Measurements from ENCODE around the gene GRPR.

The GRPR gene

DNA sequence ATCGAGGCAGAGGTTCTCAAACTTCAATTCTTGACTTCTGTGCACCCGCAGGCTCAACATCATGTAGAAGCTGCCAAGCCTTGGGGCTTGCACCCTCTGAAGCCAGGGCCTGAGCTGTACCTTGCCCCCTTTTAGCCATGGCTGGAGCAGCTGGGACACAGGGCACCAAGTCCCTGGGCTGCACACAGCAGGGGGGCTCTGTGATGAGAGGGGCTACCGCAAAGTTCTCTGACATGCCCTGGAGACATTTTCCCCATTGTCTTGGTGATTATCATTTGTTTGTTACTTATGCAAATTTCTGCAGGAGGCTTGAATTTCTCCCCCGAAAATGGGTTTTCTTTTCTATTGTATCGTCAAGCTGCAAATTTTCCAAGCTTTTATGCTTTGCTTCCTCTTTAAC lies 39.0 kb downstream of the GRPR start:
- TF ChIP-seq, protein P1, sequence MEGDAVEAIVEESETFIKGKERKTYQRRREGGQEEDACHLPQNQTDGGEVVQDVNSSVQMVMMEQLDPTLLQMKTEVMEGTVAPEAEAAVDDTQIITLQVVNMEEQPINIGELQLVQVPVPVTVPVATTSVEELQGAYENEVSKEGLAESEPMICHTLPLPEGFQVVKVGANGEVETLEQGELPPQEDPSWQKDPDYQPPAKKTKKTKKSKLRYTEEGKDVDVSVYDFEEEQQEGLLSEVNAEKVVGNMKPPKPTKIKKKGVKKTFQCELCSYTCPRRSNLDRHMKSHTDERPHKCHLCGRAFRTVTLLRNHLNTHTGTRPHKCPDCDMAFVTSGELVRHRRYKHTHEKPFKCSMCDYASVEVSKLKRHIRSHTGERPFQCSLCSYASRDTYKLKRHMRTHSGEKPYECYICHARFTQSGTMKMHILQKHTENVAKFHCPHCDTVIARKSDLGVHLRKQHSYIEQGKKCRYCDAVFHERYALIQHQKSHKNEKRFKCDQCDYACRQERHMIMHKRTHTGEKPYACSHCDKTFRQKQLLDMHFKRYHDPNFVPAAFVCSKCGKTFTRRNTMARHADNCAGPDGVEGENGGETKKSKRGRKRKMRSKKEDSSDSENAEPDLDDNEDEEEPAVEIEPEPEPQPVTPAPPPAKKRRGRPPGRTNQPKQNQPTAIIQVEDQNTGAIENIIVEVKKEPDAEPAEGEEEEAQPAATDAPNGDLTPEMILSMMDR (IDR thresholded peaks at IDR 0.05): no peak
- H3K36me3 ChIP-seq (ENCODE audit: control insufficient read depth, insufficient read depth, low read length): no peaks in the 10 kb centered on the region
- no peaks in the 10 kb centered on the region for H3K79me2 ChIP-seq
- no peak overlapping the region for H3K4me3 ChIP-seq (ENCODE audit: low read depth, low read length)
- no peak overlapping the region for H3K4me2 ChIP-seq (ENCODE audit: low read length)
- no peaks in the 10 kb centered on the region for H3K4me1 ChIP-seq
- no peak overlapping the region for H2AFZ ChIP-seq
- no peak overlapping the region for H3K9ac ChIP-seq
- no peak overlapping the region for H3K27ac ChIP-seq
- H3K27me3 ChIP-seq (ENCODE audit: control insufficient read depth, insufficient read depth, low read length): no peaks in the 10 kb centered on the region
- no peaks in the 10 kb centered on the region for H3K9me3 ChIP-seq (ENCODE audit: control insufficient read depth, low read length)

DNA sequence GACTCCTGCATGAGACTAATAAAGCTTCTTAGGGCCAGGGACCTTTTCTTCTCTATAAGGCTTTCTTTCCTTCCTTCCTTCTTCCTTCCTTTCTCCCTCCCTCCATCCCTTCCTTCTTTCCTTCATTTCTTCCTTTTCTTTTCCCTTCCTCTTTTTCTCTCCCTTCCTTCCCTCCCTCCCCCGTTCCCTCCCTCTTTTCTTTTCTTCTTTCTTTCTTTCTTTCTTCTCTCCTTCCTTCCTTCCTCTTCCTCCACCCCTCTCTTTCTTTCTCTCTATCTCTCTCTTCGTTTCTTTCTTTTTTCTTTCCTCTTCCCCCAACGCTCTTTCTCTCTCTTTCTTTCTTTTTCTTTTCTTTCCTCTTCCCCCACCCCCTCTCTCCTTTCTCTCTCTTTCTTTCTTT lies 41.4 kb downstream of the GRPR start:
- Histone ChIP-seq H3K27me3 (ENCODE audit: control insufficient read depth, insufficient read depth, low read length) (no peaks in the 10 kb centered on the region), H3K9me3 (ENCODE audit: control insufficient read depth, low read length) (no peaks in the 10 kb centered on the region), H3K79me2 (no peaks in the 10 kb centered on the region), H3K4me1 (no peaks in the 10 kb centered on the region), H2AFZ (no peak overlapping the region), H3K36me3 (ENCODE audit: control insufficient read depth, insufficient read depth, low read length) (no peaks in the 10 kb centered on the region), H3K9ac (no peak overlapping the region), H3K27ac (no peak overlapping the region), H3K4me2 (ENCODE audit: low read length) (no peak overlapping the region), H3K4me3 (ENCODE audit: low read depth, low read length) (no peak overlapping the region)
- TF ChIP-seq, protein P1 (IDR thresholded peaks at IDR 0.05): no peak

DNA sequence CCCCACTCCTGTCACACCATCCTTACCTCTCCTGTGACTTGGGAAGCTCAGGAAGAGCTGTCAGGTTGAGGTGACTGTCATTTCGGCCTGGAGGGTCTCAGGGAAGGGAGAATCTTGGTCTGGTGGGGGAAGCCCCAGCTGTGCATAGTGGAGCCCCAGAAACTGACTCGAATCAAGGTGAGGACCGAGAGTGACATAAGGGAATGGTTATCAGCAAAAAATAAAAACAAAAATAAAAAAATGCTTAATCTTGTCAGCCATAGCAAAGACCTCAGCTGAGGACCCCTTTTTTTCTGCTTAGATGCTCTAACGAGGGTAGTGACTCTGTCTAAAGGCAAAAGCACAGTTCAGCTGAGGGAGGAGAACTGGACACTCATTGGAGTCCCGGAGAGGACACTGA lies 43.8 kb downstream of the GRPR start, which contains the start of gene MAGEB17:
Gene MAGEB17 (plus strand): TSS at position 301 of the 400 bp plus-strand sequence. CDS start 2,902 bp downstream, outside the sequence.
- H2AFZ ChIP-seq: no peak within 1 kb of the TSS
- no peak within 1 kb of the TSS for H3K27ac ChIP-seq
- H3K4me1 ChIP-seq: no peaks in the 10 kb centered on the region
- no peak within 1 kb of the TSS for H3K4me3 ChIP-seq (ENCODE audit: low read depth, low read length)
- TF ChIP-seq, protein P1 (IDR thresholded peaks at IDR 0.05): no peak
- no peaks in the 10 kb centered on the region for H3K79me2 ChIP-seq
- H3K9ac ChIP-seq: no peak within 1 kb of the TSS
- H3K27me3 ChIP-seq (ENCODE audit: control insufficient read depth, insufficient read depth, low read length): no peaks in the 10 kb centered on the region
- no peaks in the 10 kb centered on the region for H3K36me3 ChIP-seq (ENCODE audit: control insufficient read depth, insufficient read depth, low read length)
- no peak within 1 kb of the TSS for H3K4me2 ChIP-seq (ENCODE audit: low read length)
- no peaks in the 10 kb centered on the region for H3K9me3 ChIP-seq (ENCODE audit: control insufficient read depth, low read length)

DNA sequence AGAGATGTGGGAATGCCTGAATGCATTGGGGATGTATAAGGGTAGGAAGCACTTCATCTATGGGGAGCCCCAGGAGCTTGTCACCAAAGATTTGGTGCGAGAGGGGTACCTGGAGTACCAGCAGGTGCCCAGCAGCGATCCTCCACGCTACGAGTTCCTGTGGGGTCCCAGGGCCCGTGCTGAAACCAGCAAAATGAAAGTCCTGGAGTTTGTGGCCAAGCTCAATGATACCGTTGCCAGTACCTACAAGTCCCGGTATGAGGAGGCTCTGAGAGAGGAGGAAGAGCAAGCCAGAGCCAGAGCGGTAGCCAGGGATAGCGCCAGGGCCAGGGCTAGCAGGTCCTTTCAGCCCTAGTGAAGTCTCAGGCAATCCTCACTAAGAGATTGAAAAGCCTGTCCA lies 47.7 kb downstream of the GRPR start:
- no peaks in the 10 kb centered on the region for H3K27me3 ChIP-seq (ENCODE audit: control insufficient read depth, insufficient read depth, low read length)

DNA sequence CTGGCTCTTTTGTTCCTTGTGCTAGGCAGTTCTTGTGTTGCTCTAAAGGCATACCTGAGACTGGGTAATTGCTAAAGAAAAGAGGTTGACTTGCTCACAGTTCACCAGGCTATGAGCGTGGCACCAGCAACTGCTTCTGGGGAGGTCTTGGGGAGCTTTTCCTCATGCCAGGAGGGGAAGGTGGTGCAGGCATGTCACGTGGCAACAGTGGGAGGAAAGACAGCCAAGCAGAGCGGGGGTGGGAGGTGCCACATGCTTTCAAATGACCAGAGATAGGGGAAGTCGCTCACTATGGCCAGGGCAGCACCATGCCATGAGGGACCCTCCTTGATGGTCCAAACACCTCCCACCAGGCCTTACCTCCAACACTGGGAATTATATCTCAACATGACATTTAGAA lies 48.6 kb downstream of the GRPR start:
- H3K4me2 ChIP-seq (ENCODE audit: low read length): no peak overlapping the region
- H2AFZ ChIP-seq: no peak overlapping the region
- no peaks in the 10 kb centered on the region for H3K4me1 ChIP-seq
- no peaks in the 10 kb centered on the region for H3K27me3 ChIP-seq (ENCODE audit: control insufficient read depth, insufficient read depth, low read length)
- no peak overlapping the region for H3K9ac ChIP-seq
- no peaks in the 10 kb centered on the region for H3K79me2 ChIP-seq
- no peak overlapping the region for H3K27ac ChIP-seq
- H3K4me3 ChIP-seq (ENCODE audit: low read depth, low read length): no peak overlapping the region
- no peaks in the 10 kb centered on the region for H3K36me3 ChIP-seq (ENCODE audit: control insufficient read depth, insufficient read depth, low read length)
- no peaks in the 10 kb centered on the region for H3K9me3 ChIP-seq (ENCODE audit: control insufficient read depth, low read length)
- TF ChIP-seq, protein P1 (IDR thresholded peaks at IDR 0.05): no peak

More for the DNA sequence above, 47.7 kb downstream of the GRPR start:
- TF ChIP-seq, protein P1 (IDR thresholded peaks at IDR 0.05): no peak
- Histone ChIP-seq H3K36me3 (ENCODE audit: control insufficient read depth, insufficient read depth, low read length) (no peaks in the 10 kb centered on the region), H3K79me2 (no peaks in the 10 kb centered on the region), H3K27ac (no peak overlapping the region), H3K4me3 (ENCODE audit: low read depth, low read length) (no peak overlapping the region), H3K4me1 (no peaks in the 10 kb centered on the region), H3K9ac (no peak overlapping the region), H3K9me3 (ENCODE audit: control insufficient read depth, low read length) (no peaks in the 10 kb centered on the region), H3K4me2 (ENCODE audit: low read length) (no peak overlapping the region), H2AFZ (no peak overlapping the region)

Data from parathyroid adenoma (tissue), 2 donors.